Esophagus muscularis mucosa (tissue), 4 donors: ENCODE results near the gene YWHAE. TPM values are rescaled to one million over a fixed set of nuclear protein-coding genes. Genes with fewer than 3 reads are reported as not detected.
A peak's percentile ranks its signal among the peaks of the same experiment; 100 is the strongest.
"Not testable (repeated sequence)": the region's sequence is repeated elsewhere in the genome, so short reads cannot be mapped to it uniquely, and the experiment has no call there.

Experiments
- DNase-seq: peaks from one replicate; pipeline ENCODE4 v3.0.0-alpha.2; 2017; ENCODE audit errors: extremely low spot score
- H3K27ac ChIP-seq, 4 donors: fragments of 200-600 bp; sonication (generic); replicated peaks in 1 of 4; 1 replicate in 3 of 4; 2 replicates in 1 of 4; pipeline ENCODE4 v1.5.1; 2016 to 2019; ENCODE audit warnings: mild to moderate bottlenecking in 1 of 4
- H3K27me3 ChIP-seq, 4 donors: fragments of 200-600 bp; sonication (generic); one replicate each; pipeline versions ENCODE4 v1.5.1 to v1.6.0; 2016 to 2019
- H3K36me3 ChIP-seq, 4 donors: fragments of 200-600 bp; sonication (generic); one replicate each; pipeline ENCODE4 v1.5.1; 2016 to 2019
- H3K4me1 ChIP-seq, 4 donors: fragments of 200-600 bp; sonication (generic); one replicate each; pipeline ENCODE4 v1.5.1; 2016 to 2019
- H3K4me3 ChIP-seq, 4 donors: fragments of 200-600 bp; sonication (generic); 1 replicate in 2 of 4; 2 replicates in 2 of 4; pipeline ENCODE4 v1.5.1; 2016 to 2019; ENCODE audit warnings: mild to moderate bottlenecking in 4 of 4, moderate library complexity in 1 of 4
- H3K9me3 ChIP-seq, 4 donors: fragments of 200-600 bp; sonication (generic); 1 replicate in 3 of 4; 2 replicates in 1 of 4; pipeline ENCODE4 v1.5.1; 2016 to 2019
- EP300 ChIP-seq: sonication (generic); formaldehyde crosslinking; IDR thresholded peaks from one replicate; pipeline ENCODE4 v1.6.1; 2017; ENCODE audit warnings: antibody characterized with exemption
- POLR2A ChIP-seq: fragments of 450-650 bp; IDR thresholded peaks from one replicate; pipeline ENCODE4 v1.6.1; 2017; ENCODE audit warnings: antibody characterized with exemption, moderate library complexity, mild to moderate bottlenecking, low read depth
- POLR2AphosphoS5 ChIP-seq, 2 donors: sonication (generic); formaldehyde crosslinking; IDR thresholded peaks; one replicate each; pipeline ENCODE4 v1.6.1; 2017; ENCODE audit warnings: antibody characterized with exemption in 2 of 2
- WGBS: methylation state at CpG from one replicate; pipeline ENCODE4 v1.1.5; 2018; 5-methylcytosine and 5-hydroxymethylcytosine counted together
- intact Hi-C: fragments of 100-400 bp; cut with DNase I; formaldehyde crosslinking; loops from one replicate; pipeline ENCODE4 v1.15.1; 2023
- total RNA-seq, 4 donors: library from RNA; depleted of rRNA; stranded (reverse); fragments of >200 nt; gene quantifications; one replicate each; pipeline versions ENCODE4 v1.1.0 to v1.2.1, GENCODE V29; 2016
- TF ChIP-seq, protein P1 (sequence below), 3 experiments: fragments of 200-600 bp in 2 of 3; fragments of 450-650 bp in 1 of 3; sonication (generic) in 2 of 3; IDR thresholded peaks; one replicate each; pipeline ENCODE4 v1.5.1; 2017 to 2019; ENCODE audit warnings: antibody characterized with exemption in 3 of 3, mild to moderate bottlenecking in 2 of 3, moderate library complexity in 1 of 3

Gene YWHAE
- total RNA-seq, 4 donors from 2014 or later: 329 to 408 (median 364) TPM

DNA sequence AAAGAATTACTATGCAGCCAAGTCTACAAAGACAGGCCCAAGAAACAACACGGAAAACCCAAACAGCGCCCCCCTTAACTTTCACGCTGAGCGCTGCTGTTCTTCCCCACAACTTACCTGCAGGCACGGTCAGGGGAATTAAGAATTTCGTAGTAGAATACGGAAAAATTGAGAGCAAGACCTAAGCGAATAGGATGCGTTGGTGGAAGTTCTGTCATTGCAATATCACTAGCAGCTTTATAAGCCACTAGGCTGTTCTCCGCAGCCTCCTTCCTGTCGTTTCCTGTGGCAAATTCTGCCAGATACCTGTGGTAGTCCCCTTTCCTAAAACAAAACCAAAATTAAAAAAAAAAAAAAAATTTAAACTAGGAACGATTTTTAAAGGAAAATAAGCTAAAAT, 39.0 kb downstream of the YWHAE start:
- Histone ChIP-seq H3K27me3 (no peaks in the 10 kb centered on the region), H3K27ac (peak overlapping the region; percentile 10 to 69 (median 60)), H3K36me3 (peaks cover 12 to 70% (median 46%) of the 10 kb centered on the region in 4 donors), H3K9me3 (no peaks in the 10 kb centered on the region), H3K4me1 (peaks cover 37 to 76% (median 64%) of the 10 kb centered on the region in 4 donors), H3K4me3 (no peak overlapping the region)
- no peak for DNase-seq
- no peak for TF ChIP-seq POLR2A
- TF ChIP-seq, protein P1, sequence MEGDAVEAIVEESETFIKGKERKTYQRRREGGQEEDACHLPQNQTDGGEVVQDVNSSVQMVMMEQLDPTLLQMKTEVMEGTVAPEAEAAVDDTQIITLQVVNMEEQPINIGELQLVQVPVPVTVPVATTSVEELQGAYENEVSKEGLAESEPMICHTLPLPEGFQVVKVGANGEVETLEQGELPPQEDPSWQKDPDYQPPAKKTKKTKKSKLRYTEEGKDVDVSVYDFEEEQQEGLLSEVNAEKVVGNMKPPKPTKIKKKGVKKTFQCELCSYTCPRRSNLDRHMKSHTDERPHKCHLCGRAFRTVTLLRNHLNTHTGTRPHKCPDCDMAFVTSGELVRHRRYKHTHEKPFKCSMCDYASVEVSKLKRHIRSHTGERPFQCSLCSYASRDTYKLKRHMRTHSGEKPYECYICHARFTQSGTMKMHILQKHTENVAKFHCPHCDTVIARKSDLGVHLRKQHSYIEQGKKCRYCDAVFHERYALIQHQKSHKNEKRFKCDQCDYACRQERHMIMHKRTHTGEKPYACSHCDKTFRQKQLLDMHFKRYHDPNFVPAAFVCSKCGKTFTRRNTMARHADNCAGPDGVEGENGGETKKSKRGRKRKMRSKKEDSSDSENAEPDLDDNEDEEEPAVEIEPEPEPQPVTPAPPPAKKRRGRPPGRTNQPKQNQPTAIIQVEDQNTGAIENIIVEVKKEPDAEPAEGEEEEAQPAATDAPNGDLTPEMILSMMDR (IDR thresholded peaks at IDR 0.05): no peak
- no peak for TF ChIP-seq EP300
- TF ChIP-seq POLR2AphosphoS5 (IDR thresholded peaks at IDR 0.05): no peak
- WGBS: 48% methylated on average over 12 of the region's 12 CpGs
- intact Hi-C loops: no loop called here

DNA sequence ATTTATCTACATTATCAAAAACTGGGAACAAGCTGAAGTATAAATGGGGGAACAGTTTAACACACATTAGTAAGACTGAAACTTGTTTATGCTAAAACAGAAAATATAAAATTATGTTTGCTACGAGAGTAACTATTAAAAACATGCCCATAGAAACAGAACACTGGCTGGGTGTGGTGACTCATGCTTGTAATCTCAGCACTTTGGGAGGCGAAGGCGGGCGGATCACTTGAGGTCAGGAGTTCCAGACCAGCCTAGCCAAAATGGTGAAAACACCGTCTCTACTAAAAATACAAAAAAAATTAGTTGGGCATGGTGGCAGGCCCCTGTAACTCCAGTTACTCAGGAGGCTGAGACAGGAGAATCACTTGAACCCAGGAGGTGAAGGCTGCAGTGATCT, 39.7 kb downstream of the YWHAE start:
- DNase-seq, H3K9me3 ChIP-seq, H3K27me3 ChIP-seq, H3K4me3 ChIP-seq, intact Hi-C loops: not testable (repeated sequence)
- 31% methylated on average over 5 of the region's 5 CpGs for WGBS
- Histone ChIP-seq H3K36me3 (peaks cover 12 to 76% (median 53%) of the 10 kb centered on the region in 4 donors), H3K27ac (peak overlapping the region; percentile 10 to 69 (median 60)), H3K4me1 (peaks cover 32 to 76% (median 57%) of the 10 kb centered on the region in 4 donors)

DNA sequence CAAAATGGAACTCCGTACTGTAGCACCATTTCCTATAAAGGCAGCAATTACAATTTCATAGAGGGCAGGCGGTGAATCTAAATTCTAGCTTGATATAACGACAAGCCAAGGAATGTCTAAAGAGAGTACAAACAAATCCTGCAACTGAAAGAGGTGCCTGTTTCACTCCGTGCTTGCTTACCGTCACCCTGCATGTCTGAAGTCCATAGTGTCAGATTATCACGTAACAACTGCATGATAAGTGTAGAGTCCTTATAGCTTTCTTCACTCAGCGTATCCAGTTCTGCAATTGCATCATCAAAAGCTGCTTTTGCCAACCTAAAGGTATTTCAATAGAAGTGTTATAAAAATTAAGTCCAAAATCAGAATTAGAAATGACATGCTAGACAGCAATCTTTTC, 46.0 kb downstream of the YWHAE start:
- 89% methylated on average over 7 of the region's 7 CpGs for WGBS
- no peak overlapping the region for H3K27ac ChIP-seq
- intact Hi-C loops: no loop called here
- no peak overlapping the region for H3K4me3 ChIP-seq
- DNase-seq: no peak
- H3K36me3 ChIP-seq: peaks cover 23 to 97% (median 83%) of the 10 kb centered on the region in 4 donors
- peak in 1 of 2 donors; percentile 3 for TF ChIP-seq POLR2AphosphoS5 (IDR thresholded peaks at IDR 0.05)
- TF ChIP-seq, protein P1 (IDR thresholded peaks at IDR 0.05): no peak
- no peaks in the 10 kb centered on the region for H3K27me3 ChIP-seq
- no peaks in the 10 kb centered on the region for H3K9me3 ChIP-seq
- peaks cover 0 to 25% (median 9%) of the 10 kb centered on the region in 4 donors for H3K4me1 ChIP-seq

DNA sequence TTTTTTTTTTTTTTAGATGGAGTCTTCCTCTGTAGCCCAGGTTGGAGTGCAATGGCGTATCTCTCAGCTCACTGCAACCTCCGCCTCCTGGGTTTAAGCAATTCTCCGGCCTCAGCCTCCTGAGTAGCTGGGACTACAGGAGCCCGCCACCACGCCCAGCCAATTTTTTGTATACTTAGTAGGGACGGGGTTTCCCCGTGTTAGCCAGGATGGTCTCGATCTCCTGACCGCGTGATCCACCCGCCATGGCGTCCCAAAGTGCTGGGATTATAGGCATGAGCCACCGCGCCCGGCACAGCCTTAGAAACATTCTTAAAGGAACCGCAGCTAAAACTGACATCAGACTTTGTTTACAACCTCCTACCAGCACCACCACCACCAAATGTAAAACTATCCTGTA, 47.5 kb downstream of the YWHAE start:
- DNase-seq, H3K9me3 ChIP-seq, H3K4me3 ChIP-seq, H3K27me3 ChIP-seq, intact Hi-C loops: not testable (repeated sequence)
- Histone ChIP-seq H3K36me3 (peaks cover 20 to 87% (median 72%) of the 10 kb centered on the region in 4 donors), H3K4me1 (peaks cover 8 to 38% (median 22%) of the 10 kb centered on the region in 4 donors), H3K27ac (peak overlapping the region in 1 of 4 donors; percentile 5)
- 88% methylated on average over 16 of the region's 16 CpGs for WGBS

DNA sequence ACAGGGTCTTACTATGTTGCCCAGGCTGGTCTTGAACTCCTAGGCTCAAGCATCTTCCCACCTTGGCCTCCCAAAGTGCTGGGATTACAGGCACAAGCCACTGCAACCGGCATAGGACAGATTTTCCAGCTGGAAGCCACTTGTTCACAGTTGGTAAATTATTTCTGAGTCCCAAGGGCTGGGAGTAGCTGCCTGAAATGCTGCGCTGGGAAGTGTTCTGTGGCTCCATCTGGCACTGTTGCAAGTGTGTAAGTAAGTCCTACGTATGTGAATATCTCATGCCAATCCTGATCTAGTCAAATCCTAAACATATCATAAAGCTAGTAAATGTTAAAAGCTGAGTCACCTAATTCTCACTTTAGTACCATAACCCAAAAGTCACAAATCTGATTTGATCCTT, 48.1 kb downstream of the YWHAE start:
- Histone ChIP-seq H3K27ac (peak overlapping the region in 1 of 4 donors; percentile 5), H3K9me3 (no peaks in the 10 kb centered on the region), H3K27me3 (no peaks in the 10 kb centered on the region), H3K4me3 (no peak overlapping the region), H3K36me3 (peaks cover 20 to 82% (median 69%) of the 10 kb centered on the region in 4 donors), H3K4me1 (peaks cover 12 to 43% (median 27%) of the 10 kb centered on the region in 4 donors)
- 72% methylated on average over 2 of the region's 3 CpGs for WGBS
- no peak for DNase-seq
- no peak for TF ChIP-seq POLR2AphosphoS5 (IDR thresholded peaks at IDR 0.05)
- TF ChIP-seq POLR2A: no peak
- TF ChIP-seq, protein P1 (IDR thresholded peaks at IDR 0.05): no peak
- TF ChIP-seq EP300: no peak
- intact Hi-C loops: no loop called here

DNA sequence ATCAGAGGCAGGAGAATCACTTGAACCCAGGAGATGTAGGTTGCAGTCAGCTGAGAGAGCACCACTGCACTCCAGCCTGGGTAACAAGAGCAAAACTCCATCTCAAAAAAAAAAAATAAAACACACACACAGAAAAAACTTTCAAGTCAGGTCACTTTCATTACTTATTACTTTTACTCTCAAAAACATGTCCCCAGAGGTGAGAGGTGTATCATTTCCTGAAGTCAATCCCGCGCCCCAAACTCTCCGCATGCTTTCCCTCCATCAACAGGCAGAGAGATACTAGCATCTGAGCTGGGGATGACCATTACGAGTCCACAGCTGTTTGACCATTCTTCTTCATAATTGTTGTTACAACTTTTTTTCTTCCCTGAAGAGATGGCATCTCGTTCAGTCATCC, 48.7 kb downstream of the YWHAE start:
- peaks cover 20 to 75% (median 64%) of the 10 kb centered on the region in 4 donors for H3K36me3 ChIP-seq

More for the DNA sequence above, 48.7 kb downstream of the YWHAE start:
- DNase-seq: no peak
- Histone ChIP-seq H3K9me3 (no peaks in the 10 kb centered on the region), H3K27me3 (no peaks in the 10 kb centered on the region), H3K27ac (no peak overlapping the region), H3K4me1 (peaks cover 17 to 46% (median 33%) of the 10 kb centered on the region in 4 donors), H3K4me3 (no peak overlapping the region)
- TF ChIP-seq, protein P1 (IDR thresholded peaks at IDR 0.05): no peak
- TF ChIP-seq EP300: no peak
- no peak for TF ChIP-seq POLR2A
- no peak for TF ChIP-seq POLR2AphosphoS5 (IDR thresholded peaks at IDR 0.05)
- intact Hi-C loops: no loop called here
- WGBS: 78% methylated on average over 5 of the region's 5 CpGs
